HepG2 (cell line): ENCODE data around the gene THEM4. TPM values are rescaled to one million over a fixed set of nuclear protein-coding genes. Genes with fewer than 3 reads are reported as not detected.
A peak's percentile ranks its signal among the peaks of the same experiment; 100 is the strongest.

ENCODE experiments used
- FOXJ3 ChIP-seq: sonication (generic); formaldehyde crosslinking; IDR thresholded peaks from 2 replicates; pipeline ENCODE4 v1.4.0; 2020; ENCODE audit warnings: missing genetic modification reagents, mild to moderate bottlenecking, borderline replicate concordance
- HIVEP1 ChIP-seq: sonication (generic); formaldehyde crosslinking; IDR thresholded peaks from 2 replicates; pipeline ENCODE4 v1.4.0; 2020; ENCODE audit warnings: mild to moderate bottlenecking, missing genetic modification reagents
- MAZ ChIP-seq, 2 experiments: sonication (generic) in 1 of 2; formaldehyde crosslinking in 1 of 2; IDR thresholded peaks; 2 replicates each; pipeline versions ENCODE4 v1.5.0 to v1.6.1; 2012 to 2020; ENCODE audit warnings: low read depth in 2 of 2, mild to moderate bottlenecking in 2 of 2, borderline replicate concordance in 1 of 2, improper control_type of control experiment in 1 of 2, low read length in 1 of 2, missing genetic modification reagents in 1 of 2, moderate library complexity in 1 of 2
- MXD4 ChIP-seq: IDR thresholded peaks from 2 replicates; pipeline ENCODE4 v1.6.1; 2016; ENCODE audit warnings: mild to moderate bottlenecking, missing biosample characterization, missing genetic modification reagents
- NRL ChIP-seq: sonication (generic); formaldehyde crosslinking; IDR thresholded peaks from 2 replicates; pipeline ENCODE4 v1.5.0; 2020; ENCODE audit warnings: missing genetic modification reagents, mild to moderate bottlenecking, moderate library complexity, borderline replicate concordance
- PHF8 ChIP-seq: sonication (generic); formaldehyde crosslinking; IDR thresholded peaks from 2 replicates; pipeline ENCODE4 v1.5.0; 2020; ENCODE audit warnings: missing genetic modification reagents
- SNAPC2 ChIP-seq: sonication (generic); formaldehyde crosslinking; IDR thresholded peaks from 2 replicates; pipeline ENCODE4 v1.8.1; 2022; ENCODE audit warnings: mild to moderate bottlenecking, missing genetic modification reagents
- SP5 ChIP-seq: IDR thresholded peaks from 2 replicates; pipeline ENCODE4 v1.6.1; 2016; ENCODE audit warnings: low read depth, borderline replicate concordance
- TARDBP ChIP-seq: sonication (generic); formaldehyde crosslinking; IDR thresholded peaks from 2 replicates; pipeline ENCODE4 v1.8.0; 2022; ENCODE audit warnings: mild to moderate bottlenecking, missing genetic modification reagents
- ZBTB38 ChIP-seq: sonication (generic); formaldehyde crosslinking; IDR thresholded peaks from 2 replicates; pipeline ENCODE4 v1.5.1; 2020; ENCODE audit warnings: mild to moderate bottlenecking, missing genetic modification reagents
- ZBTB7A ChIP-seq: sonication (generic); formaldehyde crosslinking; IDR thresholded peaks from 2 replicates; pipeline ENCODE4 v1.8.0; 2022; ENCODE audit warnings: mild to moderate bottlenecking, missing genetic modification reagents
- ZFY ChIP-seq: sonication (generic); formaldehyde crosslinking; IDR thresholded peaks from 2 replicates; pipeline ENCODE4 v1.4.0; 2020; ENCODE audit warnings: missing genetic modification reagents
- ZNF44 ChIP-seq: sonication (generic); formaldehyde crosslinking; IDR thresholded peaks from 2 replicates; pipeline ENCODE4 v1.5.1; 2020; ENCODE audit warnings: mild to moderate bottlenecking, missing genetic modification reagents
- ZNF766 ChIP-seq: sonication (generic); formaldehyde crosslinking; IDR thresholded peaks from 2 replicates; pipeline ENCODE4 v1.5.0; 2020; ENCODE audit warnings: missing genetic modification reagents, borderline replicate concordance
- polyA plus RNA-seq, 8 experiments: library from polyadenylated mRNA; depleted of rRNA in 3 of 8; stranded (reverse) in 7 of 8; unstranded in 1 of 8; fragments of >200 nt; fragmentation: Illumina TruSeq in 4 of 8; extraction: Trizol in 4 of 8; gene quantifications; 2 replicates each; pipeline versions ENCODE4 v1.2.1 to v1.2.3, GENCODE V29; 2011 to 2016; ENCODE audit warnings: low read depth in 4 of 8, missing spikeins in 1 of 8, mixed read lengths in 1 of 8; ENCODE audit not compliant: insufficient read depth in 1 of 8
- total RNA-seq, 5 experiments: library from RNA; depleted of rRNA; stranded (reverse); fragments of >200 nt; fragmentation: Illumina TruSeq; extraction: Trizol; gene quantifications; 2 replicates each; pipeline ENCODE4 v1.2.3, GENCODE V29; 2016; ENCODE audit warnings: low read depth in 1 of 5
- TF ChIP-seq, protein P1 (sequence below): IDR thresholded peaks from 2 replicates; pipeline ENCODE4 v1.4.0; 2020; ENCODE audit warnings: mild to moderate bottlenecking, missing genetic modification reagents
- TF ChIP-seq, protein P2 (sequence below): sonication (generic); formaldehyde crosslinking; IDR thresholded peaks from 2 replicates; pipeline ENCODE4 v1.4.0; 2020; ENCODE audit warnings: mild to moderate bottlenecking, missing genetic modification reagents
- TF ChIP-seq, protein P3 (sequence below): sonication (generic); formaldehyde crosslinking; IDR thresholded peaks from 2 replicates; pipeline ENCODE4 v1.4.0; 2020; ENCODE audit warnings: mild to moderate bottlenecking, missing genetic modification reagents

Gene THEM4
- total and polyA plus RNA-seq, 2 of the 13 experiments (the other 11 are each of a cell fraction or from before 2014, with no cell fraction given): 10.9 to 13.9 TPM

DNA sequence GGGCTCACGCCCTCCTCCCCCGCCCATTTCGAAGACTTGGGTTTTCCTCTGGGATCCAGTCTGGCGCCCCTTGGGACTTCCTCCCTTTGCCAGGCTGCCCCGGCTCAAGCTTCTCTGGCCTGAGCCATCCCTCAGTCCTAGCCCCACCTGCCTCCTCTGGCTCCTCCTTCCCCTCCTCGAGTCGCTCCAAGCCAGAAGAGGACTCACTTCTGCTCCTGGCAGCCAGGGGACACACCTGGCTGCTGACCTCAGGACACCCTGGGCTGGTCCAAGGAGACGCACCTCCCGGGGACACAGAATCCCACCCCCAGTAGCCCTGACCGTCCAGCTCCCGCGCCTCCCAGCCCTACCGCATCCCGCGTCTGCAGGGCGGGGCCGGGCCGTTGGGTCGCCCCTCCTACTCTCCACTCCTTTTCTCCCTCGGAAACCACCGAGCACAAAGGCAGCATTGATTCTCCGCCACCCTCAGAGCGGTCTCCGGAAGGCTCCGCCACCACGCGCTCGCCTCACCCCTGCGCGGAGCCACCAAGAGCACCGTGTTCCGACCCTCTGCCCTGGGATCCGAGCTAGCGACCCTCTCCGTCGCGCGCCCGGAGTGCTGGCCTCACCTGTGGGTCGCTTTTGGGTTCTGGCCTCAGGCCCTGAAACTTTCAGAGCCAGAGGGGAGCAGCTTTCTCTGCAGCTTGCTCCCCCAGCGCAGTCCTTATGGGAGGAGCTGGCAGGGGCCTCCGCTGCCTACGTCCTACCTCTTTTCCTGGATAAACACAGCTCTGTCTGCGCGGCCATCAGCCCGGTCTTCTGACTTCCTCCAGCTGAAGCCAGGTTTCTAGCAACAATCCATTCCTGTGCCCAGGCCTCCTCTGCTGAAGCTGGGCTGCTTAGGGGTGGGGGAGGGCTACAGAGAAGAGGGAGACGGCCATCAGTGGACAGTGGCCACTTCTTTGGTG is 69.6 kb downstream of the THEM4 start, which contains the start of gene C2CD4D (continued):
- TF ChIP-seq, protein P1, sequence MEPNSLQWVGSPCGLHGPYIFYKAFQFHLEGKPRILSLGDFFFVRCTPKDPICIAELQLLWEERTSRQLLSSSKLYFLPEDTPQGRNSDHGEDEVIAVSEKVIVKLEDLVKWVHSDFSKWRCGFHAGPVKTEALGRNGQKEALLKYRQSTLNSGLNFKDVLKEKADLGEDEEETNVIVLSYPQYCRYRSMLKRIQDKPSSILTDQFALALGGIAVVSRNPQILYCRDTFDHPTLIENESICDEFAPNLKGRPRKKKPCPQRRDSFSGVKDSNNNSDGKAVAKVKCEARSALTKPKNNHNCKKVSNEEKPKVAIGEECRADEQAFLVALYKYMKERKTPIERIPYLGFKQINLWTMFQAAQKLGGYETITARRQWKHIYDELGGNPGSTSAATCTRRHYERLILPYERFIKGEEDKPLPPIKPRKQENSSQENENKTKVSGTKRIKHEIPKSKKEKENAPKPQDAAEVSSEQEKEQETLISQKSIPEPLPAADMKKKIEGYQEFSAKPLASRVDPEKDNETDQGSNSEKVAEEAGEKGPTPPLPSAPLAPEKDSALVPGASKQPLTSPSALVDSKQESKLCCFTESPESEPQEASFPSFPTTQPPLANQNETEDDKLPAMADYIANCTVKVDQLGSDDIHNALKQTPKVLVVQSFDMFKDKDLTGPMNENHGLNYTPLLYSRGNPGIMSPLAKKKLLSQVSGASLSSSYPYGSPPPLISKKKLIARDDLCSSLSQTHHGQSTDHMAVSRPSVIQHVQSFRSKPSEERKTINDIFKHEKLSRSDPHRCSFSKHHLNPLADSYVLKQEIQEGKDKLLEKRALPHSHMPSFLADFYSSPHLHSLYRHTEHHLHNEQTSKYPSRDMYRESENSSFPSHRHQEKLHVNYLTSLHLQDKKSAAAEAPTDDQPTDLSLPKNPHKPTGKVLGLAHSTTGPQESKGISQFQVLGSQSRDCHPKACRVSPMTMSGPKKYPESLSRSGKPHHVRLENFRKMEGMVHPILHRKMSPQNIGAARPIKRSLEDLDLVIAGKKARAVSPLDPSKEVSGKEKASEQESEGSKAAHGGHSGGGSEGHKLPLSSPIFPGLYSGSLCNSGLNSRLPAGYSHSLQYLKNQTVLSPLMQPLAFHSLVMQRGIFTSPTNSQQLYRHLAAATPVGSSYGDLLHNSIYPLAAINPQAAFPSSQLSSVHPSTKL: 0 out of 2 replicates have a peak, but pooled peaks have one; percentile 19
- TF ChIP-seq MAZ (IDR thresholded peaks at IDR 0.05; ENCODE audit: borderline replicate concordance, low read depth, low read length) (no peak), MAZ (CRISPR knock-in tag; IDR thresholded peaks at IDR 0.05; ENCODE audit: low read depth) (no peak), TARDBP (0 out of 2 replicates have a peak, but pooled peaks have one; percentile 42), PHF8 (CRISPR knock-in tag) (peak; percentile 51; the same call in 1 of the 2 replicates), NRL (CRISPR knock-in tag) (peak; percentile 80), SP5 (peak; percentile 58; the same call in 1 of the 2 replicates), MXD4 (no peak), ZBTB38 (CRISPR knock-in tag) (peak; percentile 73), FOXJ3 (CRISPR knock-in tag) (no peak), ZNF766 (CRISPR knock-in tag) (no peak), ZFY (CRISPR knock-in tag) (0 out of 2 replicates have a peak, but pooled peaks have one; percentile 49), ZNF44 (CRISPR knock-in tag) (no peak), SNAPC2 (CRISPR knock-in tag) (peak; percentile 34; the same call in 1 of the 2 replicates), HIVEP1 (peak; percentile 61; the same call in 1 of the 2 replicates), ZBTB7A (CRISPR knock-in tag) (0 out of 2 replicates have a peak, but pooled peaks have one; percentile 27)
- TF ChIP-seq, protein P2, sequence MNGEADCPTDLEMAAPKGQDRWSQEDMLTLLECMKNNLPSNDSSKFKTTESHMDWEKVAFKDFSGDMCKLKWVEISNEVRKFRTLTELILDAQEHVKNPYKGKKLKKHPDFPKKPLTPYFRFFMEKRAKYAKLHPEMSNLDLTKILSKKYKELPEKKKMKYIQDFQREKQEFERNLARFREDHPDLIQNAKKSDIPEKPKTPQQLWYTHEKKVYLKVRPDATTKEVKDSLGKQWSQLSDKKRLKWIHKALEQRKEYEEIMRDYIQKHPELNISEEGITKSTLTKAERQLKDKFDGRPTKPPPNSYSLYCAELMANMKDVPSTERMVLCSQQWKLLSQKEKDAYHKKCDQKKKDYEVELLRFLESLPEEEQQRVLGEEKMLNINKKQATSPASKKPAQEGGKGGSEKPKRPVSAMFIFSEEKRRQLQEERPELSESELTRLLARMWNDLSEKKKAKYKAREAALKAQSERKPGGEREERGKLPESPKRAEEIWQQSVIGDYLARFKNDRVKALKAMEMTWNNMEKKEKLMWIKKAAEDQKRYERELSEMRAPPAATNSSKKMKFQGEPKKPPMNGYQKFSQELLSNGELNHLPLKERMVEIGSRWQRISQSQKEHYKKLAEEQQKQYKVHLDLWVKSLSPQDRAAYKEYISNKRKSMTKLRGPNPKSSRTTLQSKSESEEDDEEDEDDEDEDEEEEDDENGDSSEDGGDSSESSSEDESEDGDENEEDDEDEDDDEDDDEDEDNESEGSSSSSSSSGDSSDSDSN: peak; percentile 70
- TF ChIP-seq, protein P3, sequence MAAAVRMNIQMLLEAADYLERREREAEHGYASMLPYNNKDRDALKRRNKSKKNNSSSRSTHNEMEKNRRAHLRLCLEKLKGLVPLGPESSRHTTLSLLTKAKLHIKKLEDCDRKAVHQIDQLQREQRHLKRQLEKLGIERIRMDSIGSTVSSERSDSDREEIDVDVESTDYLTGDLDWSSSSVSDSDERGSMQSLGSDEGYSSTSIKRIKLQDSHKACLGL (CRISPR knock-in tag): peak; percentile 78
